Keratinocyte (primary cell): ENCODE data around the gene RAI14.

ENCODE experiments used
- CTCF ChIP-seq, 3 experiments: IDR thresholded peaks in 1 of 3; conservative IDR thresholded peaks in 1 of 3; optimal IDR thresholded peaks in 1 of 3; 2 replicates in 2 of 3; 3 replicates in 1 of 3; pipeline versions ENCODE3 to v1.5.1; 2011; ENCODE audit warnings: low read length in 3 of 3, mild to moderate bottlenecking in 3 of 3, moderate library complexity in 2 of 3, control low read depth in 1 of 3, inconsistent platforms in 1 of 3; ENCODE audit not compliant: insufficient read depth in 2 of 3; ENCODE audit errors: extremely low read depth in 1 of 3
- EZH2 ChIP-seq: IDR thresholded peaks from one replicate; pipeline ENCODE4 v1.6.1; 2012; ENCODE audit warnings: inconsistent platforms, mild to moderate bottlenecking, low read length, moderate library complexity

- TF ChIP-seq CTCF (optimal IDR thresholded peaks at IDR 0.05 in 1 of 3, IDR thresholded peaks at IDR 0.05 in 1 of 3, conservative IDR thresholded peaks at IDR 0.05 in 1 of 3; ENCODE audit: extremely low read depth in 1 of 3, insufficient read depth in 2 of 3, low read length in 3 of 3), result no peak
- TF ChIP-seq EZH2, result no peak
These were observed 26.9 kb downstream of the RAI14 start for GRCh38 chr5:34682926-34683623.
